ENCODE data around the gene HOXA13. TPM values are rescaled to one million over a fixed set of nuclear protein-coding genes. Genes with fewer than 3 reads are reported as not detected.

The HOXA13 gene
- total and polyA plus RNA-seq, 4 donors, result not detected

- peak in 1 of 3 donors; percentile 30 for DNase-seq
- WGBS, 2 donors, result 3 to 7% methylated on average over 43 of the region's 43 CpGs
- H3K9ac ChIP-seq (ENCODE audit: insufficient read depth in 1 of 2, low read length in 2 of 2), result no peak within 1 kb of the TSS
- no peak within 1 kb of the TSS for H3K27ac ChIP-seq (ENCODE audit: low read depth in 1 of 2, low read length in 1 of 2)
- peaks cover 0 to 98% (median 92%) of the 10 kb centered on the region in 3 donors for H3K27me3 ChIP-seq (ENCODE audit: control insufficient read depth in 3 of 3, insufficient read depth in 3 of 3, low read length in 2 of 3)
- H3K9me3 ChIP-seq (ENCODE audit: control insufficient read depth in 4 of 4, insufficient read depth in 3 of 4, low read length in 3 of 4), result peaks cover 0 to 12% (median 0%) of the 10 kb centered on the region in 4 donors
- no peaks in the 10 kb centered on the region for H3K36me3 ChIP-seq (ENCODE audit: control insufficient read depth in 4 of 4, insufficient read depth in 4 of 4, low read length in 4 of 4)
- no peak for TF ChIP-seq CTCF (IDR thresholded peaks at IDR 0.05; ENCODE audit: control extremely low read depth, extremely low read depth)
- no peak for ATAC-seq (ENCODE audit: insufficient read depth, low FRiP score)
- H3K4me3 ChIP-seq, result no peak within 1 kb of the TSS
- peaks cover 0 to 22% (median 14%) of the 10 kb centered on the region in 5 donors for H3K4me1 ChIP-seq (ENCODE audit: control insufficient read depth in 5 of 5, insufficient read depth in 5 of 5, low read length in 5 of 5)
Observed at GRCh38 chr7:27185013-27185853, 14.7 kb downstream of the HOXA13 start, which contains the start of gene HOXA11. Gene HOXA11 (minus strand): TSS chr7:27185232. CDS start chr7:27185144, 88 bp downstream.

- Histone ChIP-seq H3K9ac (ENCODE audit: insufficient read depth in 1 of 2, low read length in 2 of 2) (no peak overlapping the region), H3K9me3 (ENCODE audit: control insufficient read depth in 4 of 4, insufficient read depth in 3 of 4, low read length in 3 of 4) (peaks cover 0 to 13% (median 0%) of the 10 kb centered on the region in 4 donors), H3K4me1 (ENCODE audit: control insufficient read depth in 5 of 5, insufficient read depth in 5 of 5, low read length in 5 of 5) (peaks cover 0 to 27% (median 20%) of the 10 kb centered on the region in 5 donors), H3K4me3 (no peak overlapping the region), H3K36me3 (ENCODE audit: control insufficient read depth in 4 of 4, insufficient read depth in 4 of 4, low read length in 4 of 4) (no peaks in the 10 kb centered on the region), H3K27me3 (ENCODE audit: control insufficient read depth in 3 of 3, insufficient read depth in 3 of 3, low read length in 2 of 3) (peaks cover 0 to 97% (median 88%) of the 10 kb centered on the region in 3 donors), H3K27ac (ENCODE audit: low read depth in 1 of 2, low read length in 1 of 2) (no peak overlapping the region)
- no peak for TF ChIP-seq CTCF (IDR thresholded peaks at IDR 0.05; ENCODE audit: control extremely low read depth, extremely low read depth)
- 2 to 3% methylated on average over 72 of the region's 72 CpGs for WGBS, 2 donors
- ATAC-seq (ENCODE audit: insufficient read depth, low FRiP score) (no peak), DNase-seq (peak; percentile 65 to 74 (median 65))
Observed at GRCh38 chr7:27184337-27185012, 15.4 kb downstream of the HOXA13 start.

- DNase-seq (peak in 1 of 3 donors; percentile 59), ATAC-seq (ENCODE audit: insufficient read depth, low FRiP score) (no peak)
- no peaks in the 10 kb centered on the region for H3K36me3 ChIP-seq (ENCODE audit: control insufficient read depth in 4 of 4, insufficient read depth in 4 of 4, low read length in 4 of 4)
- H3K4me1 ChIP-seq (ENCODE audit: control insufficient read depth in 5 of 5, insufficient read depth in 5 of 5, low read length in 5 of 5), result peaks cover 0 to 25% (median 18%) of the 10 kb centered on the region in 5 donors
- H3K27ac ChIP-seq (ENCODE audit: low read depth in 1 of 2, low read length in 1 of 2), result no peak overlapping the region
- no peak for TF ChIP-seq CTCF (IDR thresholded peaks at IDR 0.05; ENCODE audit: control extremely low read depth, extremely low read depth)
- H3K9me3 ChIP-seq (ENCODE audit: control insufficient read depth in 4 of 4, insufficient read depth in 3 of 4, low read length in 3 of 4), result peaks cover 0 to 11% (median 0%) of the 10 kb centered on the region in 4 donors
- 3 to 8% methylated on average over 30 of the region's 30 CpGs for WGBS, 2 donors
- no peak overlapping the region for H3K4me3 ChIP-seq
- peaks cover 0 to 97% (median 88%) of the 10 kb centered on the region in 3 donors for H3K27me3 ChIP-seq (ENCODE audit: control insufficient read depth in 3 of 3, insufficient read depth in 3 of 3, low read length in 2 of 3)
- no peak overlapping the region for H3K9ac ChIP-seq (ENCODE audit: insufficient read depth in 1 of 2, low read length in 2 of 2)
Observed at GRCh38 chr7:27183682-27184336, 16.1 kb downstream of the HOXA13 start.

Data from lung (tissue), 12 donors.